Uterus (tissue), 2 donors: ENCODE results near the gene JAK1.

ENCODE experiments used
- POLR2A ChIP-seq, 2 donors: fragments of 450-650 bp; IDR thresholded peaks; one replicate each; pipeline ENCODE4 v1.6.1; 2016; ENCODE audit warnings: antibody characterized with exemption in 2 of 2, mild to moderate bottlenecking in 1 of 2, moderate library complexity in 1 of 2
- TF ChIP-seq, protein P1 (sequence below), 4 experiments: fragments of 200-600 bp in 2 of 4; fragments of 450-650 bp in 2 of 4; sonication (generic) in 2 of 4; IDR thresholded peaks; one replicate each; pipeline ENCODE4 v1.5.1; 2016 to 2019; ENCODE audit warnings: antibody characterized with exemption in 4 of 4, mild to moderate bottlenecking in 2 of 4, moderate library complexity in 1 of 4

DNA sequence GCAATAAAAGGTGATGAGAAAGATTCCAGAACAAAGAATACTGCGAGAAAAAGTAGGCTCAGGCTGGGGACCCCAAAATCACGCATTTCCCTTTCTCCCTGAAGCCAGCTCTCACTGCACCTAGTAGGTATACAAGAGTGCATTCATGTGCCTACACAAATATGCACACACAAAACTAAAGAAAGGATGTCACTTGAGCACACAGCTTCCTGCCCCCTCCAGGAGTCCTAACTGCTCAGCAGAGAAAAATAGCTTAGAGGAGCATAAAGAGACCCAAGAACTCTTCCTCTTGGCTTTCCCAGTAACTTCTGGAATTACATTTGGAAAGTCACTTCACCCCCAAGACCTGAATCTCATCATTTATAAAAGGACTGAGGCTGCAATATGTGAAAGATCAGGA lies 38.0 kb downstream of the JAK1 start:
- TF ChIP-seq, protein P1, sequence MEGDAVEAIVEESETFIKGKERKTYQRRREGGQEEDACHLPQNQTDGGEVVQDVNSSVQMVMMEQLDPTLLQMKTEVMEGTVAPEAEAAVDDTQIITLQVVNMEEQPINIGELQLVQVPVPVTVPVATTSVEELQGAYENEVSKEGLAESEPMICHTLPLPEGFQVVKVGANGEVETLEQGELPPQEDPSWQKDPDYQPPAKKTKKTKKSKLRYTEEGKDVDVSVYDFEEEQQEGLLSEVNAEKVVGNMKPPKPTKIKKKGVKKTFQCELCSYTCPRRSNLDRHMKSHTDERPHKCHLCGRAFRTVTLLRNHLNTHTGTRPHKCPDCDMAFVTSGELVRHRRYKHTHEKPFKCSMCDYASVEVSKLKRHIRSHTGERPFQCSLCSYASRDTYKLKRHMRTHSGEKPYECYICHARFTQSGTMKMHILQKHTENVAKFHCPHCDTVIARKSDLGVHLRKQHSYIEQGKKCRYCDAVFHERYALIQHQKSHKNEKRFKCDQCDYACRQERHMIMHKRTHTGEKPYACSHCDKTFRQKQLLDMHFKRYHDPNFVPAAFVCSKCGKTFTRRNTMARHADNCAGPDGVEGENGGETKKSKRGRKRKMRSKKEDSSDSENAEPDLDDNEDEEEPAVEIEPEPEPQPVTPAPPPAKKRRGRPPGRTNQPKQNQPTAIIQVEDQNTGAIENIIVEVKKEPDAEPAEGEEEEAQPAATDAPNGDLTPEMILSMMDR (IDR thresholded peaks at IDR 0.05), result no peak
- no peak for TF ChIP-seq POLR2A (IDR thresholded peaks at IDR 0.05)
